GM12878 (cell line): Measurements from ENCODE around the gene NRSN2.

Source experiments
- EZH2 ChIP-seq: IDR thresholded peaks from 2 replicates; pipeline ENCODE4 v1.6.1; 2012; ENCODE audit warnings: low read depth, mild to moderate bottlenecking, control low read depth, inconsistent platforms, low read length, borderline replicate concordance; ENCODE audit not compliant: control insufficient read depth
- POLR2A ChIP-seq: IDR thresholded peaks from 2 replicates; pipeline ENCODE4 v1.6.1; 2011; ENCODE audit warnings: low read depth, mild to moderate bottlenecking, low read length
- TF ChIP-seq, protein P1 (sequence below): IDR thresholded peaks from 2 replicates; pipeline ENCODE4 v1.6.1; 2011; ENCODE audit warnings: mild to moderate bottlenecking, low read depth, low read length, moderate library complexity; ENCODE audit not compliant: insufficient replicate concordance

DNA sequence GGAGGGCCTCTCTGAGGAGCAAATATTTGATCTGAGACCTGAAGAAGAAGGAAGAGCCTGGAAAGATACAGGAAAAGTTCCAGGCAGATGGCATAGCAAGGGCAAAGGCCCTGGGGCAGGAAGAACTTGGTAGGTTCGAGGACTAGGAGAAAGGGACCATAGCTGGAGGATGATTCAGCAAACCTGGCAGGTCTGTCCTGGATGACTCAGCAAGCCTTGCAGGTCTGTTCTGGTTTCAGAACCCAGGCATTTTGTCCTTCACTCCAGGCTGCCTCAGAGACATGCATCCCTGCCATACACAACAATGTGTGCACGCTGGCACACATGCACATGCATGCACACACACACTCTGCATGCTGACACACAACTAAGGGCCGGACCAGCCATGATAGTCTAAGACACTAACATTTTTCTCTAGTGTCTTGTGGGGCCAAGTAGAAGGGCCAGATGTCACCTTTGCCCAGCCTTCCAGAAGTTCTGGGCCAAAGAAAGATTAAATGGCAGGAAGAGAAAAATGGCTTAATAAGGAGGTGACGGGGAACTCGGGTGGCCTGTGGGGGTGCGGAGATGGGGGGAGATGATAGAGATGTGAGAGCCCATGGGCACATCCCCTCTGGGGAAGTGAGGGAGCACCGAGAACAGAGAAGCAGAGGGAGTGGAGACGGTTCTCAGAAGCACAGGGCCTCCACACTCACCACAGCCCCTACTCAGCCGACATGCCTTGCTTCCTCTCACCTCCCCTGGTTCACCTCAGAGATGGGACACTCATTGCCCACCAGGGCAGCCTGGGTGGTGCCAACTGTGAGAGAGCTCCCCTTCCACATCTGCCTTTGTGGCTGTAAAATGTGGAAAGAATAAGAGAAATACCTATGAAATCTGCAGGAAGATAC lies 18.2 kb downstream of the NRSN2 start:
- TF ChIP-seq, protein P1, sequence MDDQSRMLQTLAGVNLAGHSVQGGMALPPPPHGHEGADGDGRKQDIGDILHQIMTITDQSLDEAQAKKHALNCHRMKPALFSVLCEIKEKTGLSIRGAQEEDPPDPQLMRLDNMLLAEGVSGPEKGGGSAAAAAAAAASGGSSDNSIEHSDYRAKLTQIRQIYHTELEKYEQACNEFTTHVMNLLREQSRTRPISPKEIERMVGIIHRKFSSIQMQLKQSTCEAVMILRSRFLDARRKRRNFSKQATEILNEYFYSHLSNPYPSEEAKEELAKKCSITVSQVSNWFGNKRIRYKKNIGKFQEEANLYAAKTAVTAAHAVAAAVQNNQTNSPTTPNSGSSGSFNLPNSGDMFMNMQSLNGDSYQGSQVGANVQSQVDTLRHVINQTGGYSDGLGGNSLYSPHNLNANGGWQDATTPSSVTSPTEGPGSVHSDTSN: no peak
- TF ChIP-seq POLR2A: no peak
- no peak for TF ChIP-seq EZH2
